ENCODE data around the gene PPP1R3E.
"Not testable (repeated sequence)": the region's sequence is repeated elsewhere in the genome, so short reads cannot be mapped to it uniquely, and the experiment has no call there.

PPP1R3E gene

GRCh38 chr14:23269193-23269592 lies 33.5 kb downstream of the PPP1R3E start:
- H4K8ac ChIP-seq (ENCODE audit: low read depth, low read length): no peak overlapping the region
- H3K4me3 ChIP-seq (ENCODE audit: low read depth, low read length): no peak overlapping the region
- H3K27me3 ChIP-seq (ENCODE audit: insufficient read depth, low read length): no peaks in the 10 kb centered on the region
- no peak for DNase-seq
- no peak overlapping the region for H4K12ac ChIP-seq (ENCODE audit: low read depth, low read length)
- H2AFZ ChIP-seq (ENCODE audit: insufficient read depth, low read length, poor library complexity): no peak overlapping the region
- no peak overlapping the region for H4K91ac ChIP-seq (ENCODE audit: low read depth, low read length)
- no peak overlapping the region for H3K18ac ChIP-seq (ENCODE audit: low read length)
- no peak overlapping the region for H3K27ac ChIP-seq (ENCODE audit: low read depth, low read length)
- no peaks in the 10 kb centered on the region for H3K79me2 ChIP-seq (ENCODE audit: control insufficient read depth, insufficient read depth, low read length, poor library complexity)
- no peak overlapping the region for H2BK120ac ChIP-seq (ENCODE audit: insufficient read depth, low read length, poor library complexity)
- H3K4ac ChIP-seq (ENCODE audit: low read depth, low read length): no peak overlapping the region
- no peak overlapping the region for H3K9ac ChIP-seq (ENCODE audit: low read length)
- no peaks in the 10 kb centered on the region for H3K9me3 ChIP-seq (ENCODE audit: insufficient read depth, low read depth, low read length)
- H3K4me2 ChIP-seq (ENCODE audit: low read length): no peak overlapping the region
- H3K36me3 ChIP-seq (ENCODE audit: control insufficient read depth in 1 of 2, insufficient read depth in 2 of 2, low read length in 2 of 2): no peaks in the 10 kb centered on the region
- H2BK12ac ChIP-seq (ENCODE audit: low read length): no peak overlapping the region
- no peaks in the 10 kb centered on the region for H3K4me1 ChIP-seq (ENCODE audit: control insufficient read depth in 1 of 2, insufficient read depth in 2 of 2, low read length in 2 of 2)
- no peak overlapping the region for H2AK5ac ChIP-seq (ENCODE audit: low read length)
- H2BK5ac ChIP-seq (ENCODE audit: low read depth, low read length, poor library complexity): no peak overlapping the region
- no peak overlapping the region for H3K23ac ChIP-seq (ENCODE audit: low read length)
- WGBS (ENCODE audit: extremely low coverage, insufficient coverage, insufficient read length): no CpG with 5 or more reads among the region's 7 CpGs
- no peak overlapping the region for H3K14ac ChIP-seq (ENCODE audit: low read length)
- no peaks in the 10 kb centered on the region for H3K79me1 ChIP-seq (ENCODE audit: low read length)

GRCh38 chr14:23260849-23261248 lies 41.8 kb downstream of the PPP1R3E start:
- H2BK120ac ChIP-seq (ENCODE audit: insufficient read depth, low read length, poor library complexity); H3K4ac ChIP-seq (ENCODE audit: low read depth, low read length); H4K91ac ChIP-seq (ENCODE audit: low read depth, low read length); H3K79me2 ChIP-seq (ENCODE audit: control insufficient read depth, insufficient read depth, low read length, poor library complexity); H3K79me1 ChIP-seq (ENCODE audit: low read length); H3K36me3 ChIP-seq (ENCODE audit: control insufficient read depth in 1 of 2, insufficient read depth in 2 of 2, low read length in 2 of 2); H4K12ac ChIP-seq (ENCODE audit: low read depth, low read length); H3K4me1 ChIP-seq (ENCODE audit: control insufficient read depth in 1 of 2, insufficient read depth in 2 of 2, low read length in 2 of 2); H2BK12ac ChIP-seq (ENCODE audit: low read length); H2AK5ac ChIP-seq (ENCODE audit: low read length); H3K18ac ChIP-seq (ENCODE audit: low read length); H2AFZ ChIP-seq (ENCODE audit: insufficient read depth, low read length, poor library complexity); H3K9ac ChIP-seq (ENCODE audit: low read length); H2BK5ac ChIP-seq (ENCODE audit: low read depth, low read length, poor library complexity); H3K27me3 ChIP-seq (ENCODE audit: insufficient read depth, low read length); H3K23ac ChIP-seq (ENCODE audit: low read length); H3K27ac ChIP-seq (ENCODE audit: low read depth, low read length); H3K14ac ChIP-seq (ENCODE audit: low read length); H3K4me2 ChIP-seq (ENCODE audit: low read length); H3K4me3 ChIP-seq (ENCODE audit: low read depth, low read length); H3K9me3 ChIP-seq (ENCODE audit: insufficient read depth, low read depth, low read length); H4K8ac ChIP-seq (ENCODE audit: low read depth, low read length): not testable (repeated sequence)
- DNase-seq: peak in 1 of 2 donors; percentile 23
- no CpG with 5 or more reads among the region's 8 CpGs for WGBS (ENCODE audit: extremely low coverage, insufficient coverage, insufficient read length)

- Histone ChIP-seq H2BK5ac (ENCODE audit: low read depth, low read length, poor library complexity) (no peak overlapping the region), H4K91ac (ENCODE audit: low read depth, low read length) (no peak overlapping the region), H3K4ac (ENCODE audit: low read depth, low read length) (no peak overlapping the region), H3K36me3 (ENCODE audit: control insufficient read depth in 1 of 2, insufficient read depth in 2 of 2, low read length in 2 of 2) (no peaks in the 10 kb centered on the region), H3K79me1 (ENCODE audit: low read length) (no peaks in the 10 kb centered on the region), H3K18ac (ENCODE audit: low read length) (no peak overlapping the region), H3K14ac (ENCODE audit: low read length) (no peak overlapping the region), H4K8ac (ENCODE audit: low read depth, low read length) (no peak overlapping the region), H2BK120ac (ENCODE audit: insufficient read depth, low read length, poor library complexity) (no peak overlapping the region), H2AFZ (ENCODE audit: insufficient read depth, low read length, poor library complexity) (no peak overlapping the region), H3K9me3 (ENCODE audit: insufficient read depth, low read depth, low read length) (no peaks in the 10 kb centered on the region), H2BK12ac (ENCODE audit: low read length) (no peak overlapping the region), H3K4me2 (ENCODE audit: low read length) (no peak overlapping the region), H3K4me1 (ENCODE audit: control insufficient read depth in 1 of 2, insufficient read depth in 2 of 2, low read length in 2 of 2) (no peaks in the 10 kb centered on the region), H3K27ac (ENCODE audit: low read depth, low read length) (no peak overlapping the region), H2AK5ac (ENCODE audit: low read length) (no peak overlapping the region), H3K4me3 (ENCODE audit: low read depth, low read length) (no peak overlapping the region), H3K9ac (ENCODE audit: low read length) (no peak overlapping the region), H3K27me3 (ENCODE audit: insufficient read depth, low read length) (no peaks in the 10 kb centered on the region), H3K23ac (ENCODE audit: low read length) (no peak overlapping the region), H3K79me2 (ENCODE audit: control insufficient read depth, insufficient read depth, low read length, poor library complexity) (no peaks in the 10 kb centered on the region), H4K12ac (ENCODE audit: low read depth, low read length) (no peak overlapping the region)
- no peak for DNase-seq
These were observed 43.2 kb downstream of the PPP1R3E start for GRCh38 chr14:23259426-23259825.

GRCh38 chr14:23258256-23258655 lies 44.4 kb downstream of the PPP1R3E start:
- H3K14ac ChIP-seq (ENCODE audit: low read length): no peak overlapping the region
- H2AFZ ChIP-seq (ENCODE audit: insufficient read depth, low read length, poor library complexity): no peak overlapping the region
- H2BK5ac ChIP-seq (ENCODE audit: low read depth, low read length, poor library complexity): no peak overlapping the region
- no peak overlapping the region for H2AK5ac ChIP-seq (ENCODE audit: low read length)
- no peaks in the 10 kb centered on the region for H3K4me1 ChIP-seq (ENCODE audit: control insufficient read depth in 1 of 2, insufficient read depth in 2 of 2, low read length in 2 of 2)
- H3K4me2 ChIP-seq (ENCODE audit: low read length): no peak overlapping the region
- no peak for DNase-seq
- H3K9me3 ChIP-seq (ENCODE audit: insufficient read depth, low read depth, low read length): no peaks in the 10 kb centered on the region
- no peak overlapping the region for H2BK120ac ChIP-seq (ENCODE audit: insufficient read depth, low read length, poor library complexity)
- H4K12ac ChIP-seq (ENCODE audit: low read depth, low read length): no peak overlapping the region
- H3K4me3 ChIP-seq (ENCODE audit: low read depth, low read length): no peak overlapping the region
- no peak overlapping the region for H3K18ac ChIP-seq (ENCODE audit: low read length)
- H3K36me3 ChIP-seq (ENCODE audit: control insufficient read depth in 1 of 2, insufficient read depth in 2 of 2, low read length in 2 of 2): no peaks in the 10 kb centered on the region
- no peaks in the 10 kb centered on the region for H3K79me1 ChIP-seq (ENCODE audit: low read length)
- H4K8ac ChIP-seq (ENCODE audit: low read depth, low read length): no peak overlapping the region
- H3K9ac ChIP-seq (ENCODE audit: low read length): no peak overlapping the region
- H4K91ac ChIP-seq (ENCODE audit: low read depth, low read length): no peak overlapping the region
- H3K27ac ChIP-seq (ENCODE audit: low read depth, low read length): no peak overlapping the region
- no peak overlapping the region for H3K23ac ChIP-seq (ENCODE audit: low read length)
- WGBS (ENCODE audit: extremely low coverage, insufficient coverage, insufficient read length): no CpG with 5 or more reads among the region's 5 CpGs
- H3K79me2 ChIP-seq (ENCODE audit: control insufficient read depth, insufficient read depth, low read length, poor library complexity): no peaks in the 10 kb centered on the region
- H3K27me3 ChIP-seq (ENCODE audit: insufficient read depth, low read length): no peaks in the 10 kb centered on the region
- no peak overlapping the region for H3K4ac ChIP-seq (ENCODE audit: low read depth, low read length)
- no peak overlapping the region for H2BK12ac ChIP-seq (ENCODE audit: low read length)
